ENCODE measurements around the gene GPX1.

The GPX1 gene

DNA sequence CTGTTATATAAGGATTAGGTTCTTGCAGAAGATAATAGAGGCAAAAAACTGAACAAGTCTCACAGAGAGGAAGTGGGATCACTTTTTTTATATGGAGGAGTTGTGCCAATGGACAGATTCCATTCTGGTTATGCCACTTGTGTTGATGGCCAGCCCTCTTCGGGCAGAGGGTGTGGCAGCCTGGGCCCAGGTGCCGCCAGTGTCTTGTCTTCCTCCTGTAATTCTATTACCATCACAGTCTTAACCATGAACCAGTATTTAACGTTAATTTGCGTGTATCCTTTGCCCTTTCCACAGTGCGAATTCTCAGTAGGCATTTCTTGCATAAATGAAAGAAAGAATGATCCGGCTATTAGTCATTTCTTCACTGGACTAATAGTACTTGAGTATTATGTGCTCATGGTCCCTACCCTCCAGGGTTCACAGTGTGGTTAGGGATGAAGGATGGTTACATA, 11.3 kb downstream of the GPX1 start:
- H4K20me1 ChIP-seq (ENCODE audit: insufficient read depth): no peaks in the 10 kb centered on the region
- no peak overlapping the region for H2AFZ ChIP-seq (ENCODE audit: low read depth)
- no peak overlapping the region for H3K4me3 ChIP-seq (IDR thresholded peaks at IDR 0.05; ENCODE audit: insufficient read depth, low read depth, low read length)
- no peaks in the 10 kb centered on the region for H3K36me3 ChIP-seq (ENCODE audit: insufficient read depth)
- peaks cover 20% of the 10 kb centered on the region for H3K4me1 ChIP-seq (ENCODE audit: low read depth, poor library complexity, severe bottlenecking)
- no peaks in the 10 kb centered on the region for H3K27me3 ChIP-seq (ENCODE audit: insufficient read depth, low read depth)
- no peak overlapping the region for H3K27ac ChIP-seq
- no peak overlapping the region for H3K9ac ChIP-seq
- no peaks in the 10 kb centered on the region for H3K79me2 ChIP-seq (ENCODE audit: insufficient read depth, low read depth)
- TF ChIP-seq, protein P1, sequence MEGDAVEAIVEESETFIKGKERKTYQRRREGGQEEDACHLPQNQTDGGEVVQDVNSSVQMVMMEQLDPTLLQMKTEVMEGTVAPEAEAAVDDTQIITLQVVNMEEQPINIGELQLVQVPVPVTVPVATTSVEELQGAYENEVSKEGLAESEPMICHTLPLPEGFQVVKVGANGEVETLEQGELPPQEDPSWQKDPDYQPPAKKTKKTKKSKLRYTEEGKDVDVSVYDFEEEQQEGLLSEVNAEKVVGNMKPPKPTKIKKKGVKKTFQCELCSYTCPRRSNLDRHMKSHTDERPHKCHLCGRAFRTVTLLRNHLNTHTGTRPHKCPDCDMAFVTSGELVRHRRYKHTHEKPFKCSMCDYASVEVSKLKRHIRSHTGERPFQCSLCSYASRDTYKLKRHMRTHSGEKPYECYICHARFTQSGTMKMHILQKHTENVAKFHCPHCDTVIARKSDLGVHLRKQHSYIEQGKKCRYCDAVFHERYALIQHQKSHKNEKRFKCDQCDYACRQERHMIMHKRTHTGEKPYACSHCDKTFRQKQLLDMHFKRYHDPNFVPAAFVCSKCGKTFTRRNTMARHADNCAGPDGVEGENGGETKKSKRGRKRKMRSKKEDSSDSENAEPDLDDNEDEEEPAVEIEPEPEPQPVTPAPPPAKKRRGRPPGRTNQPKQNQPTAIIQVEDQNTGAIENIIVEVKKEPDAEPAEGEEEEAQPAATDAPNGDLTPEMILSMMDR (conservative IDR thresholded peaks at IDR 0.05; ENCODE audit: low read depth, low read length): no peak
- H3K4me2 ChIP-seq: no peak overlapping the region

DNA sequence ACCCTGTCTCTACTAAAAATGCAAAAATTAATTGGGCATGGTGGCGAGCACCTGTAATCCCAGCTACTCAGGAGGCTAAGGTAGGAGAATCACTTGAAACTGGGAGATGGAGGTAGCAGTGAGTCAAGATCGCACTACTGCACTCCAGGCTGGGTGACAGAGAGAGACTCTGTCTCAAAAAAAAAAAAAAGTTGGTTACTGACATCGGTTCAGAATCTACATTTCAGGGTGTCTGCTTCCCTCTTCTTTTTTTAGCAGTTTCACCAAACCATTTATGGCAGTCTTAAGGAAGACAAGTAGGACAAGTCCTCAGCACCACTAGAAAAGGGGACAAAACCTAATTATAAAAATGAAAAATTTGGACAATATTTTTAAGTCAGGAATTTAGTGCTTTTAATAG, 15.0 kb downstream of the GPX1 start:
- peaks cover 15% of the 10 kb centered on the region; the same call in 1 of the 2 replicates for H3K79me2 ChIP-seq (ENCODE audit: insufficient read depth, low read depth)

DNA sequence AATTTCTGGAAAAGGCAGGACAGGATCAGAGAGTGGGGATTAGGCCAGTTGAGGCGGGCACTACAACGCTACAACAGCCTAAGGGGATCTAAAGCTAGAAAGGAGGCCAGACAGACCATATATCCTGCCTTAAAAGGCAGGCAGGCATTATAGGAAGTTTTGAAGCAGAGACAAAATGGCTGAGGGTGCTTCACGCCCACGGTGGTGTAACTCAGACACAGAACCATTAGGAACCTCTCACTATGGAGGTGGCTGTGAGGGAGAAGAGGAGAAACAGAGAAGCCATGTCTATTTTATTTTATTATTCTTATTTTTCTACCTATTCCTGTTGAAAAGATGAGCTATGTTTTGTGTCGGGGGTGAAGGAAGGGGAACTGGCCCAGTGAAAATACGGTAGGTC, 16.2 kb downstream of the GPX1 start:
- Histone ChIP-seq H3K79me2 (ENCODE audit: insufficient read depth, low read depth) (peaks cover 25% of the 10 kb centered on the region; the same call in 1 of the 2 replicates), H3K4me1 (ENCODE audit: low read depth, poor library complexity, severe bottlenecking) (peaks cover 6% of the 10 kb centered on the region), H3K27me3 (ENCODE audit: insufficient read depth, low read depth) (no peaks in the 10 kb centered on the region), H3K4me2 (no peak overlapping the region), H3K36me3 (ENCODE audit: insufficient read depth) (no peaks in the 10 kb centered on the region), H3K4me3 (IDR thresholded peaks at IDR 0.05; ENCODE audit: insufficient read depth, low read depth, low read length) (no peak overlapping the region), H3K27ac (no peak overlapping the region), H4K20me1 (ENCODE audit: insufficient read depth) (no peaks in the 10 kb centered on the region), H2AFZ (ENCODE audit: low read depth) (no peak overlapping the region), H3K9ac (no peak overlapping the region)
- TF ChIP-seq, protein P1 (conservative IDR thresholded peaks at IDR 0.05; ENCODE audit: low read depth, low read length): no peak

More for the DNA sequence above, 15.0 kb downstream of the GPX1 start:
- no peaks in the 10 kb centered on the region for H3K36me3 ChIP-seq (ENCODE audit: insufficient read depth)
- no peak overlapping the region for H2AFZ ChIP-seq (ENCODE audit: low read depth)
- H3K4me2 ChIP-seq: no peak overlapping the region
- H3K27ac ChIP-seq: no peak overlapping the region
- no peak overlapping the region for H3K9ac ChIP-seq
- H3K4me3 ChIP-seq (IDR thresholded peaks at IDR 0.05; ENCODE audit: insufficient read depth, low read depth, low read length): no peak overlapping the region
- TF ChIP-seq, protein P1 (conservative IDR thresholded peaks at IDR 0.05; ENCODE audit: low read depth, low read length): no peak
- no peaks in the 10 kb centered on the region for H3K27me3 ChIP-seq (ENCODE audit: insufficient read depth, low read depth)
- H4K20me1 ChIP-seq (ENCODE audit: insufficient read depth): no peaks in the 10 kb centered on the region
- H3K4me1 ChIP-seq (ENCODE audit: low read depth, poor library complexity, severe bottlenecking): peaks cover 6% of the 10 kb centered on the region

DNA sequence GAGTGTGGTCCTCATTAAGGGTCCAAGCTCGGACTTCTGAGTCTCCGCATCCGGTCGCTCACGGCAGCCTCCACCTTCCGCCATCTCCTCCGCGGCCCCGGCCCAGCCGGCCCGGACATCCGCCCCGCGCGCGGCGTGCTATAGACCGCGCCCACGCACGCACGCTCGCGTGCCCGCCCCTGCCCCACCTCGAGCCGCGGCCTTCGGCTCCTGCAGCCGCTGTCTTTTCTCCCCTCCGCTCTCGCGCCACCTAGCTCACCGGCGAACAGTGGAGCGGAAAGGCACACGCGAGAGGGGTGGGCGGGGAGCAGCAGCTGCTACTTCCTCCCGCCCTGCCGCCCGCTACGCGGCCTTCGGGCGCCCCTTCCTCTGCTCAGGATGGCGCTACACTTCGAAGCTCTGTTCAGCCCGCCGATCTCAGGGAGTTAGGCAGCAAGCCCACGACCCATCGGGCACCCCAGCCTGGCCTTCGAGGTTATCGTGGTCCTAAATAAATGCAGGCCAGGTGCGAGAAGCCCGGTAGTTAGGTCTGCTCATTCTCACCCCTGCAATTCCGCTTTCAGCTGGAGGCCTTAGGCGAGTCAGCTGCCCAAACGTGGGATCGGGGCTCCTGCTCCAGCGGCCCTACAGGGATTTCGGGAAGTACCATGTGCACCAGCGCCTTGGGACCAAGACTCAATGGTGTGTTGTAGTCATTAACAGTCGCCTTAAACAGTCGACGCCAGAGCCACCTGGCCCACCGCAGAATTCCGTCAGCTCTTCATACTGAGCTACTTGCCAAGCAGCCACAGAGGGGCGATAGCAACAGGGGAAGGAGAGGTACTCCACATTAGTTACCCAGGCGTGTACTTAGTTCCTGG, 18.0 kb downstream of the GPX1 start, which contains the start of gene USP4:
Gene USP4 (minus strand): TSS at position 113 of the 860 bp plus-strand sequence. CDS start 29 bp downstream, at position 84.
- Histone ChIP-seq H3K4me3 (IDR thresholded peaks at IDR 0.05; ENCODE audit: insufficient read depth, low read depth, low read length) (peak within 1 kb of the TSS; percentile 74), H3K27ac (peak within 1 kb of the TSS; percentile 98), H3K79me2 (ENCODE audit: insufficient read depth, low read depth) (peaks cover 25% of the 10 kb centered on the region; the same call in 1 of the 2 replicates), H4K20me1 (ENCODE audit: insufficient read depth) (no peaks in the 10 kb centered on the region), H3K27me3 (ENCODE audit: insufficient read depth, low read depth) (no peaks in the 10 kb centered on the region), H3K4me2 (peak within 1 kb of the TSS; percentile 77), H3K4me1 (ENCODE audit: low read depth, poor library complexity, severe bottlenecking) (peaks cover 6% of the 10 kb centered on the region), H2AFZ (ENCODE audit: low read depth) (peak within 1 kb of the TSS; percentile 81), H3K36me3 (ENCODE audit: insufficient read depth) (no peaks in the 10 kb centered on the region), H3K9ac (peak within 1 kb of the TSS; percentile 91)
- TF ChIP-seq, protein P1 (conservative IDR thresholded peaks at IDR 0.05; ENCODE audit: low read depth, low read length): no peak; the same call in 1 of the 2 replicates

Measured in KMS-11 (cell line).